ENCODE measurements around the gene DENR. TPM values are rescaled to one million over a fixed set of nuclear protein-coding genes. Genes with fewer than 3 reads are reported as not detected.

Gene DENR
- total RNA-seq, 1 experiment from 2014 or later, result 116 TPM

DNA sequence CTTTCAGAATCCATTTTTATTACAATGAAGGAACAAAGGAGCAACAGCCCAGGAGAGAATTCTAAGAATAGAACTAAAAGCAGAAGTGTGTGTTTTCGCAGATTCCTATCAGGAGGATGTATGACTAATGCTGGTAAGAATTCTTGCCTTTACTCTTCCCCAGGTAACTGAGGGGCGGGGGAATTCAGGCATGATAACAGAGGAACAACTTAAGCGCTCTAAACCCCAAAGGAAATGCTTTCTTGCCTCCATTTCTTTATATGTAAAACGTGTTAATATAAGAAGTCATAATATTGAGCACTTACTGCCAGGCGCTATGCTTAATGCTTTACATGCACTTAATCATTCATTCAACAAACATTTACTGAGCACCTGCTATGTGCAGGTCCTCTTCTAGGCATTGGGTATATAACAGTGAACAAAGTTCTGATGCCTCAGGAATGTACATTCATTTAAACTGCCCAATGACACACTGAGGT is 26.5 kb upstream of the DENR start:
- BruUV-seq (replicated peaks), result no TSS peak
- no peak for DNase-seq (ENCODE audit: low spot score)
- H3K9me3 ChIP-seq (ENCODE audit: low read depth, low read length, poor library complexity, severe bottlenecking), result no peaks in the 10 kb centered on the region
- no peaks in the 10 kb centered on the region for H3K36me3 ChIP-seq (ENCODE audit: insufficient read depth, low read length, poor library complexity, severe bottlenecking)
- TF ChIP-seq, protein P1, sequence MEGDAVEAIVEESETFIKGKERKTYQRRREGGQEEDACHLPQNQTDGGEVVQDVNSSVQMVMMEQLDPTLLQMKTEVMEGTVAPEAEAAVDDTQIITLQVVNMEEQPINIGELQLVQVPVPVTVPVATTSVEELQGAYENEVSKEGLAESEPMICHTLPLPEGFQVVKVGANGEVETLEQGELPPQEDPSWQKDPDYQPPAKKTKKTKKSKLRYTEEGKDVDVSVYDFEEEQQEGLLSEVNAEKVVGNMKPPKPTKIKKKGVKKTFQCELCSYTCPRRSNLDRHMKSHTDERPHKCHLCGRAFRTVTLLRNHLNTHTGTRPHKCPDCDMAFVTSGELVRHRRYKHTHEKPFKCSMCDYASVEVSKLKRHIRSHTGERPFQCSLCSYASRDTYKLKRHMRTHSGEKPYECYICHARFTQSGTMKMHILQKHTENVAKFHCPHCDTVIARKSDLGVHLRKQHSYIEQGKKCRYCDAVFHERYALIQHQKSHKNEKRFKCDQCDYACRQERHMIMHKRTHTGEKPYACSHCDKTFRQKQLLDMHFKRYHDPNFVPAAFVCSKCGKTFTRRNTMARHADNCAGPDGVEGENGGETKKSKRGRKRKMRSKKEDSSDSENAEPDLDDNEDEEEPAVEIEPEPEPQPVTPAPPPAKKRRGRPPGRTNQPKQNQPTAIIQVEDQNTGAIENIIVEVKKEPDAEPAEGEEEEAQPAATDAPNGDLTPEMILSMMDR (conservative IDR thresholded peaks at IDR 0.05; ENCODE audit: low read depth, low read length), result no peak
- TF ChIP-seq EZH2 (IDR thresholded peaks at IDR 0.05; ENCODE audit: borderline replicate concordance, low read depth, low read length, poor library complexity, severe bottlenecking), result no peak
- no peak overlapping the region for H3K27ac ChIP-seq (ENCODE audit: low read depth, low read length, poor library complexity, severe bottlenecking)
- H3K27me3 ChIP-seq (replicated peaks; ENCODE audit: insufficient read depth, low read depth, low read length, poor library complexity), result no peaks in the 10 kb centered on the region
- POLR2A ChIA-PET (ENCODE audit: low non-redundant PET), result interaction anchor here (0.6 kb wide), 1 partner anchor 107 kb away, joined by 8 read pairs; no protein-coding TSS in a partner anchor
- intact Hi-C loops (cut with micrococcal nuclease; ENCODE audit: unreplicated experiment), result no loop called here
- H3K4me1 ChIP-seq (ENCODE audit: insufficient read depth, low read length, poor library complexity, severe bottlenecking), result peaks cover 12% of the 10 kb centered on the region
- CTCF ChIA-PET, result no interaction called here
- no peak overlapping the region for H3K4me3 ChIP-seq (ENCODE audit: low read depth, low read length, poor library complexity, severe bottlenecking)

DNA sequence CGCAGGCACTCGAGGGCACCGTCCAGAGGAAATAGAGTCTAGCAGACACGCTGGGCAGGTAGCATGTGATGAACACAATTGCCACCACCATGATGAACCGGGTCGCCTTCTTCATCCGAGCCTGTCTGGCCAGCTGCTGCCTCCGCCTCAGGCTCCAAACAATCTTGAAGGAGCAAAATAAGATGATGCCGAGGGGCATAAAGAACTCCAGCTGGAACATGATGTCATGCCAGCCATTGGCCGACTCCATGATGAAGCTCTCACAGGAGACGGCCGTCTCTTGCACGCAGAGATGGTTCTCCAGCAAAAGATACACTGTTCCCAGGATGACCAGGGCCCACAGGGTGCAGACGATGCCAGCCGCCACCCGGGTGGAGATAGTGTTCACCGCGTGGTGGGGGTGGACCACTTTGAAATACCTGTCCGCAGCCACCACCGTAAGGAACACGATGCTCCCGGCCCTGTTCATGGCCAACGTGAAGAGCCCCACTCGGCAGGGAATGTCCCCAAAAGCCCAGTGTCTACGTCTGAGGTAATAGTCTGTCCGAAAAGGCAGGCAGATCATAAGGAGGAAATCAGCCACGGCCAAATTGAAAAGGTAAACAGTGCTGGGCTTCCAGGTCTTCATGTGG is 22.9 kb upstream of the DENR start:
- no peaks in the 10 kb centered on the region for H3K27me3 ChIP-seq (replicated peaks; ENCODE audit: insufficient read depth, low read depth, low read length, poor library complexity)
- no peak overlapping the region for H3K27ac ChIP-seq (ENCODE audit: low read depth, low read length, poor library complexity, severe bottlenecking)
- no TSS peak for BruUV-seq (replicated peaks)
- ChIA-PET CTCF (no interaction called here), POLR2A (ENCODE audit: low non-redundant PET) (no interaction called here)
- peak overlapping the region; percentile 47 for H3K4me3 ChIP-seq (ENCODE audit: low read depth, low read length, poor library complexity, severe bottlenecking)
- no peak for TF ChIP-seq EZH2 (IDR thresholded peaks at IDR 0.05; ENCODE audit: borderline replicate concordance, low read depth, low read length, poor library complexity, severe bottlenecking)
- TF ChIP-seq, protein P1 (conservative IDR thresholded peaks at IDR 0.05; ENCODE audit: low read depth, low read length), result no peak
- DNase-seq (ENCODE audit: low spot score), result no peak
- H3K4me1 ChIP-seq (ENCODE audit: insufficient read depth, low read length, poor library complexity, severe bottlenecking), result peaks cover 15% of the 10 kb centered on the region
- no peaks in the 10 kb centered on the region for H3K36me3 ChIP-seq (ENCODE audit: insufficient read depth, low read length, poor library complexity, severe bottlenecking)
- H3K9me3 ChIP-seq (ENCODE audit: low read depth, low read length, poor library complexity, severe bottlenecking), result no peaks in the 10 kb centered on the region
- intact Hi-C loops (cut with micrococcal nuclease; ENCODE audit: unreplicated experiment), result no loop called here

DNA sequence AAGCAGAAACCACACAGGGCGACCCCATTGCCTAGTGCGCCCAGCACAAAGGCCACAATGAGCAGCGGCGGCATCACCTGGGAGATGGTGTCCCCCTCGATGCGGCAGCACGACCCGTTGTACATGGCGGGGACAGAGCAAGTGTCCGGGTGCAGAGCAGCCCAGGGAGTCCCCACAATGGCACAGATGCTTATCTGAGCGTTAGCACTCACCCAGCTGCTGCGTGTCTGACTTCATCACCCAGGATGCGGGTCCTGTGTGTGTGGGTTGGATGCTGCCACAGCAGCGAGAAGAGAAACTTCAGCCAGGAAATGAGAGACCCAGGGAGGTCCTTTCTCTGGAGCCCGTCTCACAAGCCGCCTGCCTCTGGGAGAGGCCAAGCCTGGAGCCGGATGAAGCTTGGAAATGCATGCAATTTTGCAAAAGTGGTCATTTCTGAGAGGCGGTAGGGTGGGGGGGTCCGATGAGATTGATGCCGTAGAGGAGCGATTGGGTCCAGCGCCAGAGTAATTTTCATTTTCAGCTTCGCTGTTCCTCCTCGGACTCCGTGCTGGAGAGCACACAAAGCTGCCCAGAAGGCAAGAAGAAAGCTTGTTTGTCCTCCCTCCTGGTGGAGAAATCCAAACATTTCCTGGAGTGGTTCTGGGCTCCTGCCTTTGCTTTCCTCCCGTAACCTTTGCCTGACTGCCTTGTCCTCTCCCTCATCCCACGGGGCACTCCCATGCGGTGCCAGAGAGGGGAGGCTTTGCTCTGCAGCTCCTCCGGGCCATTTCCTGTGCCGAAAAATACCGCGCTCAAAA is 22.2 kb upstream of the DENR start, which contains the start of gene HCAR1:
HCAR1 (minus strand) TSS at position 630 of the 800 bp plus-strand sequence; CDS start at position 125, 505 bp downstream.
- intact Hi-C loops (cut with micrococcal nuclease; ENCODE audit: unreplicated experiment), result no loop called here
- DNase-seq (ENCODE audit: low spot score), result peak; percentile 48
- no TSS peak for BruUV-seq (replicated peaks)
- POLR2A ChIA-PET (ENCODE audit: low non-redundant PET), result no interaction called here
- CTCF ChIA-PET, result no interaction called here
- Histone ChIP-seq H3K27me3 (replicated peaks; ENCODE audit: insufficient read depth, low read depth, low read length, poor library complexity) (no peaks in the 10 kb centered on the region), H3K4me3 (ENCODE audit: low read depth, low read length, poor library complexity, severe bottlenecking) (peak within 1 kb of the TSS; percentile 47), H3K4me1 (ENCODE audit: insufficient read depth, low read length, poor library complexity, severe bottlenecking) (peaks cover 15% of the 10 kb centered on the region), H3K27ac (ENCODE audit: low read depth, low read length, poor library complexity, severe bottlenecking) (no peak within 1 kb of the TSS), H3K9me3 (ENCODE audit: low read depth, low read length, poor library complexity, severe bottlenecking) (no peaks in the 10 kb centered on the region), H3K36me3 (ENCODE audit: insufficient read depth, low read length, poor library complexity, severe bottlenecking) (no peaks in the 10 kb centered on the region)
- TF ChIP-seq, protein P1 (conservative IDR thresholded peaks at IDR 0.05; ENCODE audit: low read depth, low read length), result no peak
- TF ChIP-seq EZH2 (IDR thresholded peaks at IDR 0.05; ENCODE audit: borderline replicate concordance, low read depth, low read length, poor library complexity, severe bottlenecking), result no peak
